HUDEP-2 (cell line): ENCODE data around the gene SERPINE3.

Experiments
- DNase-seq, 76 experiments: peaks; one replicate each; lab custom pipeline; 2025; ENCODE audit not compliant: unreplicated experiment in 76 of 76; lab: John Stamatoyannopoulos, UW

SERPINE3 gene

GRCh38 chr13:51327961-51328360 lies 11.5 kb upstream of the SERPINE3 start:
- no peak for DNase-seq

DNA sequence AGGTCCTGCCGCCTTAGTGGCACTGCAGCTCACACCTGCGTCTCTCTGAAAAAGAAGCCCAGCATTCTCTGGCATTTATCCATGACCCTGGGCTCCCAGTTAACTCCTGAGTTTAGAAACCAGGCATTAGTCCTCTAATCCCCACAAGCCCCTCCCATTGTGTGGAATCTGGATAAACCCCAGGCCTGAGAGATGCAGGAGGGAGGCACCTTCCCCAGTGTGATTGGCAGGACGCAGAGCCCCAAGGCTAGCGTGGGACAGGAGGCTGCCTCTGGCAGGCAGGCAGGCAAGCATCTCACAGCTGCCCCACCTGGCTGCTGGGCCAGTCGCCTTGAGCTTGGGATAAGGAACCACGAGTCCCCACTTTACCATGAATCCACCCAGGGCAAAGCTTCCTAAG lies 11.0 kb upstream of the SERPINE3 start:
- no peak for DNase-seq

DNA sequence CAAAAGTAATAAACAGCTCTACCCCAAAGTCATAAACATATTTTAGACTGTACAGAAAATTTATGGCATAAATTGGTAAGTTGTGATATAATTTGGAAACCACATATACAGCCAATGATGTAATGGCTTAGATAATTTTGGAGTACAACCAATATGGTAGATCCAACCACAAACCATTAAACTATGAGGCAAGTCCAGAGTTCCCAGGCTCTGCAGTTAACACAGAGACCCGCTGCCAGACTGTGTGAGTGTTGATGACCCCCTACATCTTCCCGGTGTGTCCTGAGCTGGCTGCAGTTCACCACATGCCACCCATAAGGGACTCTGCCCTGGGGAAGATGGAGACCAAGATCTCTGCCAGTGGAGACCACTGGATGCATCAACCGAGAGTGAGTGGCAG lies 9.9 kb upstream of the SERPINE3 start:
- DNase-seq: no peak

DNA sequence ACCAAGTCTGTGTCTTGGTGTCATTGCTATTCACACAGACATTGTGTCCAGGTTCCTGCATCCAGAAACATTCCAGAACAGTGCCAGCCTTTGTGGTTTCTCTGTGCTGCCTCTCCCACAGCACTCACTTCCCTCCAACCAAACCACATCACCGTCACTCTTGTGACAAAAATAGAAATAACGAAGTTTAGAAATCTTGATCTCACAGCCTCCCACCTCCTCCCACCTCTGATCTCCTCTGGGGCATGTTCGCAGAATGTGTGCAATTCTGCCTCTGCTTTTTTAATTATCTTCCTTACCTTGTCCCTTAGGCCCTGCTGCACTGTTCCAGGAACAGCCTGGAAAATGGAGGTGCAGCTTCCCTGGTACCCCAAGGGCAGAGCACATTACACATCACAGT lies 8.7 kb upstream of the SERPINE3 start:
- DNase-seq: no peak

DNA sequence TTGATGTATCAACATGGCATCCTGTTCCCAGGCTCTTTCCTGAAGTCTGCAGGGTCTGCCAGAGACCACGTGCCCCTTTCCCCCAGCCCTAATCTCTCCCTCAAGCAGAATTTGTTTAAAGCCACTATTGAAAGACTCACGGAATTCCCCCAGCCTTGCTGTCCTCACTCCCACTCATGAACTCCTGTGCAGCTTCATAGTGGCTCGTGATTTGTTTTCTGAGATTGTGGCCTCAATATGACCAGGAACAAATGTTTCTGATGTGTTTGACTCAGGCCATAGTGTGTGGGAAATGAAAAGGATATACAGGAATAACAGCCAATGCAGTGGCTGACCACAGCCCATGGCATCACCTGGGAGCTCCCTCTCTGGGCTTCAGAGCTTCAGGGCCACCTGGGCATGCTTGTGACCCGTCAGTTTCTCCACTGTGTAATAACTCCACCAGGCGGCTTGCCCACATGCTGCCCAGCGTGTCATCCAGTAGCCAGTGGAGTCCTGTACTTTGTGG lies 8.1 kb upstream of the SERPINE3 start:
- no peak for DNase-seq

DNA sequence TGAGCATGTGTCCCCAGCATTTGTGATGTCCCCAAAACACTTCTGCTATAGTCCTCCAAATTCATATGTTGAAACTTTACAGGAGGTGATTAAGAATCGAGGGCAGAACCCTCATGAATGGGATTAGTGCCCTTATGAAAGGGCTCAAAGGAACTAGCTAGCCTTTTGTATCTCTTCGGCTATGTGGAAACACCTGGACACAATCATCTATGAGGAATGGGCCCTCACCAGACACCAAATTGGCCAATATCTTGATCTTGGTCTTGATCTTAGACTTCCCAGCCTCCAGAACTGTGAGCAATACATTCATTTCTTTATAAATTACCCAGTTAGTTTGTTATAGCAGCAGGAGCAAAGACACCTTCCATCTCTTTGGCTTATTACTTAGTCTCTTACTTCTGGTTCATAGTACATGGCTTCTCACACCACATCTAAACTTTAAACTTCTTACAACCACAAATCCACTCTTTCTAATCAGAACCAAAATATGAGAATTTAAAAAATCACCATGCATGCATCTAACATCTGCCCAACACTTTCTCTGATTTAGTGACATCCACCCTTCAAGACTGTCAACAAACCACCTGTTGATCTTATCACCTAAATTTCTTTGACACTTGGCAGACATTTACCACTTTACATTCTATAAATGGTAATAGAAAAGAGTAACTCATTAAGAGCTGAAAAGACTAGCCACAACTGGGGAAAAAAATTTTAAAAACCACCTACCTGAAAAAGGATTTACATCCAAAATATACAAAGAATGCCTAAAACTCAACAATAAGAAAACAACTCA lies 6.7 kb upstream of the SERPINE3 start:
- DNase-seq: no peak

GRCh38 chr13:51333421-51333820 lies 6.1 kb upstream of the SERPINE3 start:
- DNase-seq: no peak

DNA sequence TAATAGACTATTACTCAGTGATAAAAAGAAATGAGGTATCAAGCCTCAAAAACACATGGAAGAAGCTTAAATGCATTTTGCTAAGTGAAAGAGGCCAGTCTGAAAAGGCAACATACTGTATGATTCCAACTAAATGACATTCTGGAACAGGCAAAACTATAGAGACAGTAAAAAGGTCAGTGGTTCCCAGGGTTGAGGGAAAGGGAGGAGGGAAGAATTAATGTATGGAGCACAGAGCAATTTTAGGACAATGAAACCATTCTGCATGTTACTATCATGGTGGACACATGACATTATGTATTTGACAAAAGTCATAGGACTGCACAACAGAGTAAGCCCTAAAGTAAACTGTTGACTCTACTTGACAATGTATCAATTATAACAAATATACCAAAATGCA lies 5.7 kb upstream of the SERPINE3 start:
- DNase-seq: no peak

- DNase-seq: no peak
Measured at GRCh38 chr13:51336746-51337145, 2.7 kb upstream of the SERPINE3 start.

DNA sequence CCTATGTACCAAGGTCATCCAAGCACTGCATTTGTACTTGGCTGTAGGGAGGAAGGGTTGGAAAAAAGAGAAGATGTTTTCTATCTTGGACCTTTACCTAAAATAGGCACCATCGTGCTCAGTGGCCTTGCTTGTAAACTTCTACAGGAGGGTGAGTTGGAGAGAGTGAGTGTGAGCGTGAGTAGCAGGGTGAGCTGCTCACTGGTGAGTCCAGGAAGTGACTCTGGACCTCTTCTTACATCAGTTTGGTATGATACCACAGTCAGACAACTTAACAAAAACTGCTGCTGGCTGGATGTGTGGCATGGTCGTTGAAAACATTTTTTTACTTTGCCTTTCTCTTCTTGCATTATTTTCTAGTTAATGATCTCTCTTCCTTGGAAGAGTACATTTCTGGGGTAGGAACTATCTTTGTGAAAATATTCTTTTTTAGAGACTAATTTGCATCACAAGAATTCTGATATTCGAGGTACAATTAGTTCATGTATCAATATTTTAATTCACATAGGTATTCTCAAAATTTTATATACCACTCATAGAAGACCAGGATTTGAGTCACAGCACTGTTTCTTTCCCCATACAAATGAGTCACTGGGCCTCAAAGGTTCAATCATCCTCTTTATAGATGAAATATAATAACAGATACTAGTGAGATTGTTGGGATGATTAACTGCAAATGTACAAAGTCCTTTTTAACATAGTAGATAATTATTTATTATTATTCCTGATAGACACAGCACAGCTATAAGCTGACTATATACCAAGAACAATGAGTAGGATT lies 651 bp downstream of the SERPINE3 start:
- no peak for DNase-seq

DNA sequence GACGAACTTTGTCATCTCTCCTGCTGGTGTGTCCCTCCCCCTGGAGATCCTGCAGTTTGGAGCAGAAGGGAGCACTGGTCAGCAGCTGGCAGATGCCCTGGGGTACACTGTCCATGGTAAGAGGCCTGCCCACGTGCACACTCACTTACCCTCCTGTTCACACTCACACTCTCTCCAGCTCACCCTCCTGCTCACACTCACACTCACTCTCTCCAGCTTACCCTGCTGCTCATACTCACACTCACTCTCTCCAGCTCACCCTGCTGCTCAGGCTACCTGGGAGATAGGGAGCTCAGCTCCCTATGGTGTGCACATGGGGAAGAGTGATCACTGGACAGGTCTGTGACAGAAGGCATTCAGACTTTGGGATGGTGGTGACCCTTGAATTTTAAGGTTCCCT lies 1.7 kb downstream of the SERPINE3 start:
- DNase-seq: no peak

- no peak for DNase-seq
Measured at GRCh38 chr13:51341791-51342190, 2.3 kb downstream of the SERPINE3 start.

DNA sequence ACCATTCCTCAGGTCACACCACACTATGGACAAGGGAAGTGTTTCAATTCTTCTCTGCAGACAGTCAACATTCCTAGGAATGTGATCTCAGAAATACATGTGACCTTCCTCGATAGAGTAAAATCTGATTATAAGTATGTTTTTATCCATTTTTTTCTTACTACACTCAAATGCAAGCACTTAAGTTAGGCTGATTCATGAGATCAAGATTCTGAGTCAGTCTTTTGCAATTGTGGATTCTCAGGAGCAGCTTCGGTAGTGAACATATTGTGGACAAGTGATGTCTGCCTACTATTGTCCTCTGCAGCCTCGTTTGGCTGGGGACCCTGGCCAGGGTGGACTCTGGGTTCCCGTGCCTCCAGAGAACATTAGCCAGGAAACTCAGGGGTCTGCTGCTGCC lies 3.2 kb downstream of the SERPINE3 start:
- no peak for DNase-seq

GRCh38 chr13:51343475-51343874 lies 4.0 kb downstream of the SERPINE3 start:
- no peak for DNase-seq

DNA sequence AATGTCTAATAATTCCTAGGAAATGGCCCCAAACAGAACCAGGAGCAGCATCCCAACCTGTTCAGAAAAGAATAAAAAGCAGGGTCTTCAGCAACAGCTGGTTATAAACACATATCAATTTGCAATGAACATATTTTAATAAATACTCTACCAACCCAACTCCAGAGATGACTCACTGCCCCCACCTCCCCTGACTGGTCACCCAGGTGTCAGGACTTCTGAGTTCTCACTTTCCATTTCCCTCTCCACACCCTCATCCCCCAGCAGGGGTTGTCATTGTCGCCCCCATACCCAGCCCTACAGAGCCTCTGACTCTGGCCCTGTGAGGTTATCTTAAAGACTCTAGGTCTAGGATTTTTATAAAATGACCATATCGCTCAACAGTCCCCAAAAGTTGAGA lies 6.9 kb downstream of the SERPINE3 start:
- no peak for DNase-seq

DNA sequence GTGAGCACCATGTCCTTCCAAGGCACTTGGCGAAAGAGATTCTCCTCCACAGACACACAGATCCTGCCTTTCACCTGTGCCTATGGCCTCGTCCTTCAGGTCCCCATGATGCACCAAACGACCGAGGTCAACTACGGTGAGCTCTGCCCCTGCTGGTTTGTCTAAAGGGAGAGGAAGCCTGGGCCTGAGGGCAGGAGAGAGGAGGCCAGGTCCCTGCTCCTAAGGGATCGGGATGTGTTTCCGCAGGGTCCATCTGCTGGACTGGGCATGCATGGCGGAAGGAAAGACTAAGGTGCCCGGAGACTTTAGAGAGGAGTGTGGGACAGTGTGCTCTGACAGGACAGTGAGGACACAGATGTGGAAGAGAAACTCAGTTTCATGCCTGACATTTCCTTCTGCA lies 7.6 kb downstream of the SERPINE3 start:
- DNase-seq: no peak

DNA sequence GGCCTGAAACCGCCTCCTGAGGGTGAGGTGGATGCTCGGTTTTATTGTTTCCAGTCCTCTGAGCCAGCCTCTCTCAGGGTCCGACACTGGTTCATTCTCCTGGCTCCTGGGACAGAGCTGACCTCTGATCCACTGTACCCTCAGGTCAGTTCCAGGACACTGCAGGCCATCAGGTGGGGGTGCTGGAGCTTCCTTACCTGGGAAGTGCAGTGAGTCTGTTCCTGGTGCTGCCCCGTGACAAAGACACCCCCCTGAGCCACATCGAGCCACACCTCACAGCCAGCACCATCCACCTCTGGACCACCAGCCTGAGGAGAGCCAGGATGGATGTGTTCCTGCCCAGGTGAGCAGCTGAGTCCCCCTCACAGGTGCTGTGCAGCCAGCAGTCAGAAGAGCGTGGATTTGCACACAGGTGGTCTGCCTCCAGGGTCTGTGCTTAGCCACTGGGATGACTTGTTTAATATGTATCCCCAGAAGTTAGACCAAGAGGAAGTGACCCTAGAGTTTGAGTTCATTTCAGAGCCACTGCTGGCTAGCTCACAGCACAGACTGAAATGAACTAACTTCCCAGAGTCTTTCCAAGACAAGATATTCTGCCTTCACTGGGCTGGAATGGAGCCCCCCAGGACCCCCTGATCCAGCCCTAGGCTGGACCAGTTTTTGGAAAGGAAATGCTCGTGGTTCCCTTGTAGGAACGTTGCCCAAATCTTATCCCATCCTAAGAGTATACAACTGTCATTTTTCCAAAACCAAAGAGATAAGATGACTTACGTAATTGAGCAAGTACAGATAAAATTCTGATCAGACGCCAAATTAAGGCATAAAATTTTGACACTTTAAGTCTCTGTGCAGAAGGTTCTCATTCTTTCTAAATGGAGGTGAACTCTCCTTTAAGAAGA lies 8.8 kb downstream of the SERPINE3 start:
- DNase-seq: no peak

- DNase-seq: no peak
Measured at GRCh38 chr13:51349016-51349415, 9.5 kb downstream of the SERPINE3 start.

GRCh38 chr13:51355217-51355616 lies 15.7 kb downstream of the SERPINE3 start:
- no peak for DNase-seq

DNA sequence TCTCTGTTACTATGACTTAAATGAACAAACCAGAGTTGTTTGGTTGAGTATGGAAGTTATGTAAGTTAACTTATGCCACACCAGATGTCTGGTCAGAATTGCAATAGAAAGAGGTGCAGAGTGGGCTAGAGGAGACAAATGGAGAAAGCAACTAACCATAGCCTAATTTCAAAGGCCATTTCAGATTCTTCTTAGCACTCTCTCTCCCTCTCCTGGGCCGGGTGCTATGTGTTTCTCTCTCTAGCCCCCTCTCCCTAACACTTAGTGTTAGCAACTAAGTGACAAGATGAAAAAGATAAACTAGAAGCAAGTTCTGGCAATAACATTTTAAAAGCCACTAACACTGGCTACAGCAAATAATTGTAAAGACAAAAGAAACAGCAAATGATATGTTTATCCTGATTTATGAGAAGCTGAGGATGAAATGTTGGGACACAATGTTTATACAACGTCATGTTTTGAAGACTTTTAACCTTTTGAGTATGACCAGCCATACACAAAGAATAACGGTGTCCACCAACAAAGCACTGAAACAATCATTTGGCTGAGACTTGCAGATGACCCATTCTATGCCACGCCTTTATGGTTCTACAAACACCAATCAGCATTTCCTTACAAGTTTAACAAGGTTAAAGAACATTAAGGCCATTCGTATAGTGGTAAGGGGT lies 18.6 kb downstream of the SERPINE3 start:
- DNase-seq: no peak
